IMR-90 (cell line): ENCODE measurements around the gene LRRC1. TPM values are rescaled to one million over a fixed set of nuclear protein-coding genes. Genes with fewer than 3 reads are reported as not detected.

Experiments
- ATAC-seq: fragments of 200-7000 bp; cut with Tn5 transposase; 2 replicates; pipeline ENCODE4 v1.9.1; 2020; ENCODE audit warnings: low read depth, mild to moderate bottlenecking, moderate library complexity
- BruUV-seq: library from RNA; stranded (reverse); fragments of 400-500 nt; replicated peaks from 2 replicates; lab custom pipeline; 2021; lab: Mats Ljungman, UMichigan
- CTCF ChIA-PET: fragments of 300-600 bp; formaldehyde crosslinking; extraction: SDS; loops from one replicate; lab custom pipeline; 2021; ENCODE audit warnings: antibody characterized with exemption; lab: Yijun Ruan, JAX
- POLR2A ChIA-PET: fragments of 300-600 bp; sonication (Branson Sonifier 250); formaldehyde crosslinking; loops from one replicate; lab custom pipeline; 2022; ENCODE audit warnings: antibody characterized with exemption; ENCODE audit not compliant: unreplicated experiment; lab: Charles Lee
- DNase-seq: peaks from one replicate; pipeline ENCODE4 v3.0.0; 2013
- H2AFZ ChIP-seq: replicated peaks from 2 replicates; pipeline ENCODE3; 2013; ENCODE audit warnings: low read length, mild to moderate bottlenecking; ENCODE audit not compliant: poor library complexity
- H2AK5ac ChIP-seq: 2 replicates; pipeline ENCODE4 v1.6.1; 2013; ENCODE audit warnings: low read depth, low read length, inconsistent platforms
- H2AK9ac ChIP-seq: replicated peaks from 2 replicates; pipeline ENCODE3; 2013; ENCODE audit warnings: mild to moderate bottlenecking, low read depth, low read length, moderate library complexity; ENCODE audit not compliant: poor library complexity
- H2BK120ac ChIP-seq: 2 replicates; pipeline ENCODE4 v1.6.1; 2013; ENCODE audit warnings: low read depth, low read length, inconsistent platforms
- H2BK15ac ChIP-seq: 3 replicates; pipeline ENCODE4 v1.6.1; 2013; ENCODE audit warnings: low read depth, low read length, inconsistent platforms
- H2BK20ac ChIP-seq: 2 replicates; pipeline ENCODE4 v1.6.1; 2013; ENCODE audit warnings: low read depth, mild to moderate bottlenecking, inconsistent platforms, low read length, moderate library complexity
- H2BK5ac ChIP-seq: 2 replicates; pipeline ENCODE4 v1.6.1; 2013; ENCODE audit warnings: mild to moderate bottlenecking, low read depth, low read length, inconsistent platforms; ENCODE audit not compliant: poor library complexity, severe bottlenecking
- H3K14ac ChIP-seq: replicated peaks from 2 replicates; pipeline ENCODE4 v1.6.1; 2013; ENCODE audit warnings: low read depth, low read length, inconsistent platforms
- H3K18ac ChIP-seq: 2 replicates; pipeline ENCODE4 v1.6.1; 2013; ENCODE audit warnings: low read depth, low read length, control low read depth
- H3K23ac ChIP-seq: 2 replicates; pipeline ENCODE4 v1.6.1; 2013; ENCODE audit warnings: low read depth, low read length, inconsistent platforms
- H3K27ac ChIP-seq: 2 replicates; pipeline ENCODE4 v1.5.1; 2013; ENCODE audit warnings: mild to moderate bottlenecking, control low read depth, low read length; ENCODE audit not compliant: insufficient read depth
- H3K27me3 ChIP-seq: 2 replicates; pipeline ENCODE4 v1.6.1; 2013; ENCODE audit warnings: low read length; ENCODE audit not compliant: control insufficient read depth, insufficient read depth
- H3K36me3 ChIP-seq: 2 replicates; pipeline ENCODE4 v1.6.1; 2013; ENCODE audit warnings: low read length, mixed read lengths; ENCODE audit not compliant: control insufficient read depth, insufficient read depth
- H3K4ac ChIP-seq: 2 replicates; pipeline ENCODE4 v1.6.1; 2013; ENCODE audit warnings: low read depth, low read length, inconsistent platforms
- H3K4me1 ChIP-seq: 2 replicates; pipeline ENCODE4 v1.6.1; 2013; ENCODE audit warnings: low read length, mixed read lengths; ENCODE audit not compliant: control insufficient read depth, insufficient read depth
- H3K4me2 ChIP-seq: 2 replicates; pipeline ENCODE4 v1.6.1; 2013; ENCODE audit warnings: low read depth, mild to moderate bottlenecking, control low read depth, low read length, moderate library complexity
- H3K4me3 ChIP-seq: 2 replicates; pipeline ENCODE4 v1.5.1; 2013; ENCODE audit warnings: low read depth, mild to moderate bottlenecking, control low read depth, low read length, moderate library complexity; ENCODE audit not compliant: insufficient read depth
- H3K56ac ChIP-seq: 2 replicates; pipeline ENCODE4 v1.6.1; 2013; ENCODE audit warnings: low read length, inconsistent platforms; ENCODE audit not compliant: insufficient read depth; ENCODE audit errors: extremely low read depth
- H3K79me1 ChIP-seq, 2 experiments: 2 replicates each; pipeline ENCODE4 v1.6.1; 2013; ENCODE audit warnings: low read length in 2 of 2, inconsistent platforms in 1 of 2, low read depth in 1 of 2
- H3K9ac ChIP-seq: 2 replicates; pipeline ENCODE4 v1.6.1; 2013; ENCODE audit warnings: low read depth, low read length, control low read depth
- H3K9me1 ChIP-seq: 2 replicates; pipeline ENCODE4 v1.6.1; 2013; ENCODE audit warnings: low read length, inconsistent platforms; ENCODE audit not compliant: insufficient read depth
- H3K9me3 ChIP-seq: 2 replicates; pipeline ENCODE4 v1.6.1; 2013; ENCODE audit warnings: low read length; ENCODE audit not compliant: control insufficient read depth, insufficient read depth
- H4K20me1 ChIP-seq: 2 replicates; pipeline ENCODE4 v1.6.1; 2013; ENCODE audit warnings: low read length, inconsistent platforms; ENCODE audit not compliant: insufficient read depth
- H4K5ac ChIP-seq: 2 replicates; pipeline ENCODE4 v1.6.1; 2013; ENCODE audit warnings: mild to moderate bottlenecking, low read depth, low read length, control low read depth
- H4K8ac ChIP-seq, 2 experiments: 2 replicates each; pipeline ENCODE4 v1.6.1; 2013; ENCODE audit warnings: low read depth in 2 of 2, low read length in 2 of 2, control low read depth in 1 of 2, inconsistent platforms in 1 of 2
- H4K91ac ChIP-seq: 2 replicates; pipeline ENCODE4 v1.6.1; 2013; ENCODE audit warnings: low read depth, low read length, inconsistent platforms; ENCODE audit not compliant: insufficient read depth
- CEBPB ChIP-seq: IDR thresholded peaks from 2 replicates; pipeline ENCODE4 v1.6.1; 2012; ENCODE audit warnings: low read depth, low read length, improper control_type of control experiment
- CHD1 ChIP-seq: IDR thresholded peaks from 2 replicates; pipeline ENCODE4 v1.6.1; 2012; ENCODE audit warnings: low read depth, low read length, improper control_type of control experiment
- MXI1 ChIP-seq: IDR thresholded peaks from 2 replicates; pipeline ENCODE4 v1.6.1; 2012; ENCODE audit warnings: low read depth, mild to moderate bottlenecking, low read length, moderate library complexity, borderline replicate concordance
- NFE2L2 ChIP-seq: fragments of 150-350 bp; IDR thresholded peaks from 2 replicates; pipeline ENCODE4 v1.6.1; 2016; ENCODE audit warnings: low read depth, mild to moderate bottlenecking, low read length
- RAD21 ChIP-seq: IDR thresholded peaks from 2 replicates; pipeline ENCODE4 v1.6.1; 2012; ENCODE audit warnings: low read length, improper control_type of control experiment
- RCOR1 ChIP-seq: IDR thresholded peaks from 2 replicates; pipeline ENCODE4 v1.6.1; 2012; ENCODE audit warnings: mild to moderate bottlenecking, low read length, improper control_type of control experiment; ENCODE audit not compliant: insufficient replicate concordance
- RFX5 ChIP-seq: IDR thresholded peaks from 2 replicates; pipeline ENCODE4 v1.8.0; 2012; ENCODE audit warnings: low read depth, mild to moderate bottlenecking, low read length, moderate library complexity
- SMC3 ChIP-seq: fragments of 150-350 bp; IDR thresholded peaks from 2 replicates; pipeline ENCODE4 v1.6.1; 2016; ENCODE audit warnings: low read depth, mild to moderate bottlenecking, antibody characterized with exemption, low read length, moderate library complexity
- WGBS, 2 experiments: methylation state at CpG; one replicate each; pipeline versions ENCODE4 v1.1.5 to v1.1.7; 2013; ENCODE audit warnings: missing lambda C conversion rate in 2 of 2; ENCODE audit not compliant: insufficient read length in 1 of 2; ENCODE audit errors: extremely low coverage in 2 of 2; 5-methylcytosine and 5-hydroxymethylcytosine counted together
- dilution Hi-C: fragments of 300-500 bp; cut with HindIII; formaldehyde crosslinking; loops from one replicate; pipeline ENCODE4 v1.14.3; 2018; ENCODE audit warnings: low sequenced_read_pairs; ENCODE audit not compliant: unreplicated experiment
- in situ Hi-C: fragments of 300-500 bp; cut with MboI; formaldehyde crosslinking; loops from 3 replicates; pipeline ENCODE4 v1.14.3; 2019; ENCODE audit warnings: low sequenced_read_pairs, inconsistent platforms, mixed read lengths
- intact Hi-C: fragments of 100-400 bp; cut with micrococcal nuclease; formaldehyde crosslinking; loops from 2 replicates; pipeline ENCODE4 v1.10.0; 2022
- polyA plus RNA-seq, 3 experiments: library from polyadenylated mRNA; depleted of rRNA; stranded (reverse); fragments of >200 nt; gene quantifications; 2 replicates each; pipeline ENCODE4 v1.2.3, GENCODE V29; 2012; ENCODE audit warnings: low replicate concordance in 1 of 3
- total RNA-seq: library from RNA; depleted of rRNA; stranded (reverse); fragments of >200 nt; gene quantifications from 2 replicates; pipeline ENCODE4 v1.2.3, GENCODE V29; 2012
- TF ChIP-seq, protein P1 (sequence below): conservative IDR thresholded peaks from 2 replicates; pipeline ENCODE4 v1.5.1; 2012; ENCODE audit warnings: mild to moderate bottlenecking, low read depth, low read length, improper control_type of control experiment
- TF ChIP-seq, protein P2 (sequence below): fragments of 150-350 bp; IDR thresholded peaks from 2 replicates; pipeline ENCODE4 v1.6.1; 2017; ENCODE audit warnings: mild to moderate bottlenecking, antibody characterized with exemption, low read length, low read depth

Gene LRRC1
- total and polyA plus RNA-seq, 2 of the 4 experiments (the other 2 are of a cell fraction): 5.1 to 6.1 TPM

DNA sequence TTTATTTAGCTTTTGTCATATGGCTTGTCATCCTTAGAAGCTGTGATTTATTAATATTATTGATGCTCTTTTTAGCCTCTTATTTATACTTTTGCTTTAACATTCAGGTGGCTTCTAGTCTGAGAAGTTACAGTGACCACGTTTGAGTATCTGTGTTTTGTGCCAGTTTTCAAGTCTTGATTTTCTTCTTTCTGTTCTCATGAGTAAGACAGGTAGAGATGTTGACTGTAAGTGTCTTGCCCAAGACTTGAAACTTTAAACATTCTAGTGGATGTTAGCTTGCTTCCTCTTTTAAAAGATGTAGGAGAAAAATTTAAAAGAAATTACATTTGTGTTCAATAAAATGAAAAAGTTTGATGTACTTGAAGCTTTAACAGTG is 122.6 kb downstream of the LRRC1 start:
- no peak overlapping the region for H4K8ac ChIP-seq
- H3K79me1 ChIP-seq: no peaks in the 10 kb centered on the region
- H3K4me1 ChIP-seq: no peaks in the 10 kb centered on the region; the same call in 1 of the 2 replicates
- H3K56ac ChIP-seq: no peak overlapping the region
- H3K9me1 ChIP-seq: peaks cover 3% of the 10 kb centered on the region; the same call in 1 of the 2 replicates
- dilution Hi-C loops: no loop called here
- H2AK9ac ChIP-seq: no peak overlapping the region
- H3K4me3 ChIP-seq: no peak overlapping the region
- H3K4me2 ChIP-seq: no peak overlapping the region
- H2AFZ ChIP-seq: no peak overlapping the region
- intact Hi-C loops: no loop called here
- H2BK15ac ChIP-seq: no peak overlapping the region
- no peak overlapping the region for H2BK5ac ChIP-seq
- POLR2A ChIA-PET: no interaction called here
- H2BK120ac ChIP-seq: no peak overlapping the region
- ATAC-seq: no peak
- H4K91ac ChIP-seq: no peak overlapping the region
- H3K9ac ChIP-seq: no peak overlapping the region
- H2AK5ac ChIP-seq: no peak overlapping the region
- H2BK20ac ChIP-seq: no peak overlapping the region
- H3K4ac ChIP-seq: no peak overlapping the region
- H4K20me1 ChIP-seq: no peaks in the 10 kb centered on the region
- H3K14ac ChIP-seq: no peak overlapping the region
- no peak overlapping the region for H3K27ac ChIP-seq
- no peak for DNase-seq
- no CpG with 5 or more reads among the region's 1 CpG for WGBS, 2 experiments
- no peak overlapping the region for H3K18ac ChIP-seq
- CTCF ChIA-PET: no interaction called here
- no TSS peak for BruUV-seq
- TF ChIP-seq, protein P1, sequence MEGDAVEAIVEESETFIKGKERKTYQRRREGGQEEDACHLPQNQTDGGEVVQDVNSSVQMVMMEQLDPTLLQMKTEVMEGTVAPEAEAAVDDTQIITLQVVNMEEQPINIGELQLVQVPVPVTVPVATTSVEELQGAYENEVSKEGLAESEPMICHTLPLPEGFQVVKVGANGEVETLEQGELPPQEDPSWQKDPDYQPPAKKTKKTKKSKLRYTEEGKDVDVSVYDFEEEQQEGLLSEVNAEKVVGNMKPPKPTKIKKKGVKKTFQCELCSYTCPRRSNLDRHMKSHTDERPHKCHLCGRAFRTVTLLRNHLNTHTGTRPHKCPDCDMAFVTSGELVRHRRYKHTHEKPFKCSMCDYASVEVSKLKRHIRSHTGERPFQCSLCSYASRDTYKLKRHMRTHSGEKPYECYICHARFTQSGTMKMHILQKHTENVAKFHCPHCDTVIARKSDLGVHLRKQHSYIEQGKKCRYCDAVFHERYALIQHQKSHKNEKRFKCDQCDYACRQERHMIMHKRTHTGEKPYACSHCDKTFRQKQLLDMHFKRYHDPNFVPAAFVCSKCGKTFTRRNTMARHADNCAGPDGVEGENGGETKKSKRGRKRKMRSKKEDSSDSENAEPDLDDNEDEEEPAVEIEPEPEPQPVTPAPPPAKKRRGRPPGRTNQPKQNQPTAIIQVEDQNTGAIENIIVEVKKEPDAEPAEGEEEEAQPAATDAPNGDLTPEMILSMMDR: no peak
- no peak for TF ChIP-seq RCOR1
- TF ChIP-seq CHD1: no peak
- TF ChIP-seq MXI1: no peak
- no peak for TF ChIP-seq NFE2L2
- TF ChIP-seq RFX5: no peak
- no peak for TF ChIP-seq SMC3
- no peak for TF ChIP-seq RAD21
- no peak for TF ChIP-seq CEBPB
- TF ChIP-seq, protein P2, sequence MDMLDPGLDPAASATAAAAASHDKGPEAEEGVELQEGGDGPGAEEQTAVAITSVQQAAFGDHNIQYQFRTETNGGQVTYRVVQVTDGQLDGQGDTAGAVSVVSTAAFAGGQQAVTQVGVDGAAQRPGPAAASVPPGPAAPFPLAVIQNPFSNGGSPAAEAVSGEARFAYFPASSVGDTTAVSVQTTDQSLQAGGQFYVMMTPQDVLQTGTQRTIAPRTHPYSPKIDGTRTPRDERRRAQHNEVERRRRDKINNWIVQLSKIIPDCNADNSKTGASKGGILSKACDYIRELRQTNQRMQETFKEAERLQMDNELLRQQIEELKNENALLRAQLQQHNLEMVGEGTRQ: no peak
- in situ Hi-C loops: no loop called here
- H3K23ac ChIP-seq: no peak overlapping the region
- no peak overlapping the region for H4K5ac ChIP-seq
- no peaks in the 10 kb centered on the region for H3K27me3 ChIP-seq
- H3K9me3 ChIP-seq: no peaks in the 10 kb centered on the region
- peaks cover 11% of the 10 kb centered on the region for H3K36me3 ChIP-seq
